Adrenal gland (tissue), 5 donors: ENCODE measurements around the gene PYDC1.

Experiments used
- POLR2A ChIP-seq, 2 donors: fragments of 450-650 bp; IDR thresholded peaks; one replicate each; pipeline ENCODE4 v1.6.1; 2017; ENCODE audit warnings: antibody characterized with exemption in 2 of 2, mild to moderate bottlenecking in 2 of 2, moderate library complexity in 1 of 2
- TF ChIP-seq, protein P1 (sequence below), 6 experiments: fragments of 450-650 bp in 4 of 6; fragments of 200-600 bp in 2 of 6; sonication (generic) in 1 of 6; IDR thresholded peaks; 1 replicate in 5 of 6; 2 replicates in 1 of 6; pipeline versions ENCODE4 v1.5.1 to v1.8.0; 2016 to 2021; ENCODE audit warnings: antibody characterized with exemption in 6 of 6, mild to moderate bottlenecking in 2 of 6, moderate library complexity in 1 of 6
- donor health status: DM: no; HTN: no; CAD: no.

DNA sequence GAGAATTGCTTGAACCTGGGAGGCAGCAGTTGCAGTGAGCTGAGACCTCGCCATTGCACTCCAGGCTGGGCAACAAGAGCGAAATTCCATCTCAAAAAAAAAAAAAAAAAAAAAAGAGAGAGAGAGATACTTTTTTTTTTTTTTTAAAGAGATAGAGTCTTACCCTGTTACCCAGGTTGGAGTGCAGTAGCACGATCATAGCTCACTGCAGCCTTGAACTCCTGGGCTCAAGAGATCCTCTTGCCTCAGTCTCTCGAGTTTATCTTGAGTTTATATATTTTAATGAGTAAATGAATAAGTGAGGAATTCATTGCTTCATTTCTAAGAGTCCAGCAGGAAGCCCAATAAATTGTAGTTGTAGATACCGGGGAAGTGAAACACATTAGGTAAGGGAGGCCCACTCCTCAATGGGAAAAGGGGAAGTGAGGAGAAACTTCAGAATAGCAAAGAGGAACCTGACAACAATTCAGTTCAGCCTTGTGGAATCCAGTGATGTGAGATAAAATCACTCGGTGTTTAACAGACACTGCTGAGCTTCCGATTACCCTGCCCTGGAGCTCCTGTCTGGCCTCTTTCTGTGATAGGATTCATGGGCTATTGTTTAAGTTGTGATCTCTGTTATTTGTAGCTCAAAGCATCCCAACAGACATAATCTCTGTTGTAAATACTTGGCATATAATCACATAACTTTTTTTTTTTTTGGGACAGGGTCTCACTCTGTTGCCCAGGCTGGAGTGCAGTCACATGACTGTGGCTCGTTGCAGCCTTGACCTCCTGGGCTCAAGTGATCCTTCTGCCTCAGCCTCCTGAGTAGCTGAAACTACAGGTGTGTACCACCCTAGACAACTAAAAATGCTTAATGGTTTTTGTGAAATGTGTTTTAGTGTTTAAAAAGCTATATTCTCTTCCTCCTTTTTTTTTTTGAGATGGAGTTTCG lies 27.1 kb upstream of the PYDC1 start:
- TF ChIP-seq, protein P1, sequence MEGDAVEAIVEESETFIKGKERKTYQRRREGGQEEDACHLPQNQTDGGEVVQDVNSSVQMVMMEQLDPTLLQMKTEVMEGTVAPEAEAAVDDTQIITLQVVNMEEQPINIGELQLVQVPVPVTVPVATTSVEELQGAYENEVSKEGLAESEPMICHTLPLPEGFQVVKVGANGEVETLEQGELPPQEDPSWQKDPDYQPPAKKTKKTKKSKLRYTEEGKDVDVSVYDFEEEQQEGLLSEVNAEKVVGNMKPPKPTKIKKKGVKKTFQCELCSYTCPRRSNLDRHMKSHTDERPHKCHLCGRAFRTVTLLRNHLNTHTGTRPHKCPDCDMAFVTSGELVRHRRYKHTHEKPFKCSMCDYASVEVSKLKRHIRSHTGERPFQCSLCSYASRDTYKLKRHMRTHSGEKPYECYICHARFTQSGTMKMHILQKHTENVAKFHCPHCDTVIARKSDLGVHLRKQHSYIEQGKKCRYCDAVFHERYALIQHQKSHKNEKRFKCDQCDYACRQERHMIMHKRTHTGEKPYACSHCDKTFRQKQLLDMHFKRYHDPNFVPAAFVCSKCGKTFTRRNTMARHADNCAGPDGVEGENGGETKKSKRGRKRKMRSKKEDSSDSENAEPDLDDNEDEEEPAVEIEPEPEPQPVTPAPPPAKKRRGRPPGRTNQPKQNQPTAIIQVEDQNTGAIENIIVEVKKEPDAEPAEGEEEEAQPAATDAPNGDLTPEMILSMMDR (IDR thresholded peaks at IDR 0.05): no peak
- TF ChIP-seq POLR2A (IDR thresholded peaks at IDR 0.05): no peak
